Dermis microvascular lymphatic vessel endothelial cell (primary cell): ENCODE measurements around the gene DAGLA. TPM values are rescaled to one million over a fixed set of nuclear protein-coding genes. Genes with fewer than 3 reads are reported as not detected.
A peak's percentile ranks its signal among the peaks of the same experiment; 100 is the strongest.

Experiments used
- DNase-seq, 2 donors: peaks; one replicate each; pipeline versions ENCODE4 v3.0.0 to v3.0.0-alpha.2; 2010; ENCODE audit warnings: low read depth in 2 of 2
- total RNA-seq: library from RNA; depleted of rRNA; stranded (reverse); fragments of >200 nt; gene quantifications from 2 replicates; pipeline ENCODE4 v1.2.1, GENCODE V29; 2014

Gene DAGLA
- total RNA-seq, 1 donor from 2014 or later = 1.7 TPM

DNA sequence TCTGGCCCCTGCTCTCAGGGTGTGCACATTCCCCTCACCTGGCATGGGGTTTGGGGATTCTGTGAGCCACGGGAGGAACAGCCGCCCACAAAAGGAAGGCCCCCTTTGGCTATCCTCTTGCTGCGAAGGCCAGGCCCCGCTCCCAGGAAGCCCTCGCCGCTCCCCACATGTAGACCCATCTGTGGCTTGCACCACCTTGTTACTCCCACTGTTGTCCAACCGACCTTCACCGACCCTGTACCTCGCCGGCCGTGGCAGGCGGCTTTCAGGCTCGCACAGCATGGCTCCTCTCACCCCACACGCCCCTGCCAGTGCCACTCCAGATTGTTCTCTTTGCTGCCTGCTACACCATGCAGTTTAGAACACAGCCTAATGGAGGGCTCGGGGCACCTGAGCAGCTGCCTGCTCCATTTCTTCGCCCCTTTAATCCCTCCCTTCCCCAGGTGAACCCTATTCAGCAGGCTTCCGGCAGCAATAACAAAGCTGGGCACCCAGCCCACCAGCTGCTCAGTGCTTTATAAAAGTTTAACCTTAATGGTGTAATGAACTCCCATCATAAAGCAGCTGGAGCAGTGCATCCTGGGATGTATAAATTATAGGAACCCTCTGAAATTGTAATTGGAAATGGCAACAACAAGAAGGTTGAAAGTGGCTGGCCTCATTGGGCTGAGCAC is 10.7 kb downstream of the DAGLA start:
- DNase-seq = no peak

DNA sequence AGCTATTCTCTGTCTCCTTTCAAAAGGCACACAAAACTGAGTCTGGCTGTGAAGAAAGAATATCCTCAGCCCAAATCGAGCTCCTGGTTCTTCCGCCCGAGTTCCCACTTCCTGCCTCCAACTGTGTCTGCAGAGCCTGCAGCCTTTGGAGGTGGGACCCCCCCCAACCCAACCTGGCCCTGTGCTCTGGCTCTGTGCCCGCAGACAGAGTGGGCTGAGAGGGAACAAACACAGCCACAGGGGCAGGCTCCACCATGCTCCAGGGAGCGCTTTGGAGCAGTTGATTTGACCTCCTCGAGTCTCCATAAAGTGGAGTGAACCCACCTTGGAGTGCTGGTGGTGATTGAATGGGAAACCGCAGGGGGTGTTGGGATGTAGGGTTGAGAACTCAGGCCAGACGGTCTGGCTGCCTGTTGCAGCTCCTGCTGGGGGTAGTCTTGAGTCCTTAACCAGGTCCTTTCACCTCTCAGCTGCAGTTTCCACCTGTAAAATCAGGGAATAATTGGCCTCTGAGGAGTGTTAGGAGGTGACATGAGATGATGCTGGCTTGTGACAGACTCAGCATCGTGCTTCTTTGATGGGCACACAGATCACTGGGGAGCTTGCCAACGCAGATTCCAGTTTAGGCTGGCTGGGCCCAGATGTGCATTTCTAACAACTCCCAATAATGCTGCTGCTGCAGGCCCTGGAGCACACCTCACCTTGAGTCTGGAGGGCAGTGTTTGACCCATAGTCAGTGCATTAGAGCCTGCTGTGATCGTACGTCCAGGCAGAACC is 11.4 kb downstream of the DAGLA start:
- no peak for DNase-seq

DNA sequence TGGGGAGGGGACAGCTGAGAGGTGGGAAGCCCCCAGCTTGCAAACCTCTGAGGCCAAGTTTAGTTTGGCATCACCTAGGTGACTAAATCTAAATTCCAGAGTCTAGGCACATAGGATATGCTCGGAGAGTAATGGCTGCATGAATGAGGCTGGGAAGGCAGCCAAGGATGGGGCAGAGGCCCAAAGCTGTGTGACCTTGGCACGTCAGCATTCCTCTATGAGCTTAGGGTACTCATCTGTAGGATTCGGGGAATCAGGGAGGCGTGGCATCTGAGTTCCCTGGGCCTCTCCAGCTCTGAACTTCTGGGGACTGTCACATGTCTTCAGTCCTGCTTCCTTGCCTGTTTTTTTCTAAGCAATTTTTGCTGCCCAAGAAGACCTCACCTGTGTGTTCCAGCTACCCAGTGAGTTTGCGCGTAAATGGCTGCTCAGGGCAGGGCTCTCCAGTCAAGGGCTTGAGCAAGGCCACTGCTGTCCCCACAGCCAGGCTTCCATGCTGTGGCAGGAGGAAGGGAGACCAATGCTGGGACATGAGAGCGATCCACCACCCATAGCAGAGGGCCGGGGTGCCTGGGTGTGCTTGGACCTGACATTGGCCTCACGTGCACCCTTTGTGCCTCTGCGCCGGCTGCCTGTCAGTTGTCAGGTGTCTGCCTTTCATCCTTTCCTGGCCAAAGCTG is 13.9 kb downstream of the DAGLA start:
- peak in 1 of 2 donors; percentile 30 for DNase-seq

DNA sequence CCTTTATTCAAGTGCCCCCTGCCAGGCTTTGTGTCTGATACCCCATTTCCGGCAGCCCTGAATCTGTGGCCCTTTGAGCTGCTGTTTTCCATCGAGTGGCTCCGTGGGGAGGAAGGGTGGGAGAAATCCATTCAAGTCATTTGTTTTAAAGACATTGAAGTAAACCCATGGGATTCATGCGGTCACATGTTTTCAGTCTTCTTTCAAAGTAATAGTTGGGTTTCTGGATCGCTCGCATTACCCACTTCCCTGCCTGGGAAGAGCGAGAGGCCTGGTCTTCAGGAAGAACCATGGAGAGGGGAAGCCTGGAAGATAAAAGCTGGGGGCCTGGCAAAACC is 14.4 kb downstream of the DAGLA start:
- no peak for DNase-seq

DNA sequence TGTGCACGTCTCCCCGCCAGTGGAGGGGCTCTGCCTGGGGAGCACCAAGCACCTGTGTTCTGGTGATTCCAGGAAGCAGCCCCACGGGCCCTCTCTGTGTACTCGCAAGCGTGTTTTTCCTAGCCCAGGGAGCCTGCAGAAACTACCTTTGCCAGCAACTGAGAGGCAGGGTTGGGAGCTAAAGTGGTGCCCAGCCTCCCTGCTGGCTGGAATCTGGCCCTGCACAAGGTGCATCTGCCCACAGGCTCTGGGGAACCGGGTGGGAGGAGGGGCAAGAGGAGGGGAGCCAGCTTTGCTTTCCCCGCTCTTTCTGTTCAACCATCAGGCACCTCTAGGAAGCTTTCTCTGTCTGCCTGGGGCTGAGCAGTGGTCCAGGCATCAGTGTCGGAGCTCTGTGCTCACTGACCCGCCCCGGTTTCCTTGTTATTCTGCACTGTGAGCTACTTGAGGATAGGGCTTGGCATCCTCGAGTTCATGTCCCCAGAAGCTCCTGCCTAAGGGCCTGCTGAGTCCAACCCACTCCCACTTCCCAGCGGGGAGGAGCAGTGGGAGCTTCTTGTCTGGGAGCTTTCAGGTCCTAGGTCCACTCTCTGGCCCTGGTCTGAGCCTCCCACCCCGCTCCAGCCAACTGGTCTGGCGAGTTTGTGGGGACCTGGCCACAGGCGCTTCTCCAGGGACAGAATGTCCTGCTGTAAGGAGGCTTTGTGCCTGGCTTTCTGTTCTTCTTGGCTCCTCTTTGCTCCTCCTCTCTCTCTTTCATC is 14.9 kb downstream of the DAGLA start:
- no peak for DNase-seq

DNA sequence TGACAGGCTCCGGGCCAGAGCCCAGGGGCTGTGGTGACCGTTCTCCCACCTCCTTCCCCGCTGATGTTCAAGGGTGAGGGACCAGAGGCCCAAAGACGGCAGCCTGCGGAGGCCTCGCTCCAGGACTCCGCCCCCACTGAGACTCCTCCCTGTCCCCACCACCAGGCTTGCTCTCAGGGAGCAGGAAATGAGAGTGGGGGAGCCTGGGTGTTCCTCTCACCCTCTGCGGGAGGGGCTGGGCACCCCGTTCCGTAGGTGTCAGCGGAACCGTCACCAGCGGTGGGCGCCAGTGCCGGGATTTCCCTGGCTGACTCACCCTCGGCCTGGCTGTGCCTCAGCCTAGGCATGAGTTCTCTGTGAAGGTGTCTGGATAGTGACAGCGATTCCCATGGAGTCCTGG is 15.7 kb downstream of the DAGLA start:
- peak; percentile 48 to 86 for DNase-seq

DNA sequence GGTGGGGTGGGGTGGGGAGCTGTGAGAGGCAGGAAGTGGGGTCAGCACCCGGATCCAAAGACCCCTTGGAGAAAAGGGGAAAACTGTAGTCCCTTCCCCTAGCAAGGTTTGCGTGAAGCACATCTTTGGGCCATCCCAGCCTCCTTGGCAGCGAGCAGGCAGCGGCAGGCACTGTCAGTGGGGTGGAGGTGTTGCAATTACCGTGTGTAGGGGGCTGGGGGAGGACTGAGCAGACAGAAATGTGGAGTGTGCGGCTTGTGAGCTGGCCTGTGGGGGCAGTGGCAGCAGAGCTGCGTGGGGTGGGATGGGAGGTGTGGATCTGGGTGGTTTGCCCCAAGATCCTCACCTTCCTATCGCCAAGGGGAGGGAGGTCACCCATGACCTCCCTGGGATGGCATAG is 16.4 kb downstream of the DAGLA start:
- DNase-seq = no peak

DNA sequence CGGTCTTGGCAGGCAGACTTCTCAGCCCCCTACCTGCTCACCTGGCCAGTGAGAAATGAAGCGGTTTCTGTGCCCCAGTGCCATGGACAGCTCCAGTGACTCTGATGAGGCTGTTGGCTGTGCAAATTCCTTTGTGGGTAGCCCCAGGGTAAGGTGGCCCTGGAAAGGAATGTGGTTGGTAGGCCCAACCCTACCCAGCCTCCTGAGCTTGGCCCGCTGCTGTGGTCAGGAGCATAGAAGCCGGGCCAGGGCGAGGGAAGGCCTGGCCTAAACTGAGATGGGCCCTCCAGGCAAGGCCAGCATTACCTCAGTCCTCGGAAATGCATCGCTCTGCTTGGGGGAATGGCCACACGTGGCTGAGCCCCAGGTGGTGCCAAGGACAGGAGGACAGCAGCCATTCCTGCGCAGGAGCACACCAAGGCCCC is 16.9 kb downstream of the DAGLA start:
- DNase-seq = no peak

DNA sequence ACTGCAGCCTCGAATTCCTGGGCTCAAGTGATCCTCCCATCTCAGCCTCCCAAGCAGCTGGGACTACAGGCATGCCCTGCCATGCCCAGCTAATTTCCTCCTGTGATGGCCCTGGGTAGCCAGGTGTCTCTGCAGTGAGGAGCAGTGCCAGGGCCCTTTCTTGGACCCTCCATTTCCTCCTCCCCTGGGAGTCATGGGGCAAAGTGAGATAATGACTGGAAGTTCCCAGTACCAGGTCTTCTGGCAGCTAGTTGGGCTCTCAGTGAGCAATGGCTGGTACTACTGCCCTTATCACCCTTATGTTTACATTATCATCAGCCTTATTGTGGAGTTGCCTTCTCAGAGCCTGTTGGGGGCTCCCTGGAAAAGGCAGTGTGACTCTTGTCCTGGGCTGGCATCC is 17.6 kb downstream of the DAGLA start:
- no peak for DNase-seq

DNA sequence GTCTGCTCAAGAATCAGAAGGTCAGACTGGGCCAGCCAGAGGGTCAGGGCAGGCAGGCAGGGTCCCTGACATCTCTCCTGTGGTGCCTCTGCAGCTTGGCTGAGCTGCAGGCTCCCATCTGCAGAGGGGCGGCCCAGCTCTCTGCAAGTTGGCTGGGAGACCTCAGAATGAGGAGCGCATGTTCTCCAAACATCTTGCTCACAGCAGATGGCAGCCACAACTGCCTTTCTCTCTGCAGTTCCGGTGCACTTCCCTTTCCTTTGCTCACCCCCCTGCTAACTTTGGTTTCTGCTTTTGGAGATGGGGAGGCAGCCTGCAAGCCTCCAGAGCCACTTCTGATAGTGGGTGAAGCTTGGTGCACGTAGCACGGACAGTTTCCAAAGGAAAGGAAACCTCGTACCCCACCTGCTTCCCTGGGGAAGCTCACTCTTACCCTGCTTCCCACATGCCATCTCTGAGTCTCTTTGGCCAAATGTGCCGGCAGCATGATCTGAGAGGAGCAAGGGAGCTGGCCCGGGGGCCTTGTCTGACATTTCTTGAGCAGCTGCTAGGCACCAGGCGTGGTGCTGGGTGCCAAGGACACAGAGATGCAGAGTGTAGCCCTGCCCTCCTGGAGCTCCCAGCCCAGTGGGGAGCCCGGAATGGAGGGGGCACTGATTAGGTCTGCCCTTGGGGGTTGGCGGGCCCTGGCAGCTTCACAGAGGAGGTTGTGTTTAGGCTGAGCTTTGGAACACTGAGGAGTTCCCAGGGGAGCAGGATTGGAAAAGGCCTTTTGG is 18.2 kb downstream of the DAGLA start:
- DNase-seq = no peak

DNA sequence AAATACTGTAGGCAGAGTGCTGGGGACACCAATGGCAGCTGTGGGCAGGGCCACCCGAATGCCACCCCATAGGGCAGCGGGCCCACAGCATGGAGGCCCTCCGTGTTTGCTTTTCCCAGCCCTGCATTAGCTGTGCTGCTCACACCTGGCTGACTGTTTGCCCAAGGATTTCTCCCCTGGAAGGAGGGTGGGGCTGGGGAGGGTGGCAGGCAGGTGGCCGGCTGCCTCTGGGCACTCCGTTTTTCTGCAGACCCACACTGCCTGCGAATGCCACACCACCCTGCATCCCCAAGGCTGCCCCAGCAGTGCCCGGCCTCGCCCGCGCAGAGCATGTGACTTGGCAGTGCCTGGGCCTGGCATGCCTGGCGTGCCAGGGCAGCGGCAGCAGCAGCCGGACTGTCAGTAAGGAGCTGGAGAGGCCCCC is 19.6 kb downstream of the DAGLA start:
- no peak for DNase-seq

DNA sequence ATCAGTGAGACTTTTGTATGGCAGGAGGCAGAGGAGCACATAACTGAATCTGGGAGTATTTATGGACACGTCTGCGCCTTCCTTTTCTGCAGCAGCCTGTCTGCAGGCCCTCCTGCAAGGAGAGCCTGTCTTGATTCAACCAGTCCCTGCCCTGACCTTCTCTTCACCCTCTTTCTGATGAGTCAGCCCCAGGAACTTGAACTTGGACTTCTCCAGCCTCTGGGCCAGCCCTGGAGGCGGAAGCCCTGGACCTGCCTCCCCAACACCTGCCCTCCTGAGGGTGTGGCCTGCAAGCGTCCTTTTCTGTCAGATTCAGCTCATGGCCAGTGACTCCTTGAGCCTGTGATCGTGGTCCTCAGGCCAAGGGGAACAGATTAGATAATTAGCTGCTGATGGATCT is 20.0 kb downstream of the DAGLA start:
- no peak for DNase-seq

DNA sequence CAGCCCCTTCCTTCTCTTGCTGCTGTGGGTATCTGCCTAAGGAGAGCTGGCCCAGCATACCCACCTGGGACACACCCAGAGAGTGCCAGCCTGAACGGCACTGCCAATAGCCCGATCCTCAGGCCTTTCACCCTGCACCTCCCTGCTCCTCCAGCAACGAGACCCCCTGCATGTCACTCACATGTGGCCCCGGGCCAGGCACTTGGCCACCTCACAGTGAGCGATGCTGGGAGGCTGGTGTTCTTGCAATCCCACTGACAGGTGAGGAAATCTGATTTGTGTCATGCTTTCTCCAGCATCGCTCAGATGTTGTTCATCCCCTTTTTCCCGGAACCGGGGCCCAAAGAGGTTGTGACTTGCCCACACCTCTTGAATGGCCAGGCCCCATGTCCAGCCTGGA is 20.5 kb downstream of the DAGLA start:
- no peak for DNase-seq

DNA sequence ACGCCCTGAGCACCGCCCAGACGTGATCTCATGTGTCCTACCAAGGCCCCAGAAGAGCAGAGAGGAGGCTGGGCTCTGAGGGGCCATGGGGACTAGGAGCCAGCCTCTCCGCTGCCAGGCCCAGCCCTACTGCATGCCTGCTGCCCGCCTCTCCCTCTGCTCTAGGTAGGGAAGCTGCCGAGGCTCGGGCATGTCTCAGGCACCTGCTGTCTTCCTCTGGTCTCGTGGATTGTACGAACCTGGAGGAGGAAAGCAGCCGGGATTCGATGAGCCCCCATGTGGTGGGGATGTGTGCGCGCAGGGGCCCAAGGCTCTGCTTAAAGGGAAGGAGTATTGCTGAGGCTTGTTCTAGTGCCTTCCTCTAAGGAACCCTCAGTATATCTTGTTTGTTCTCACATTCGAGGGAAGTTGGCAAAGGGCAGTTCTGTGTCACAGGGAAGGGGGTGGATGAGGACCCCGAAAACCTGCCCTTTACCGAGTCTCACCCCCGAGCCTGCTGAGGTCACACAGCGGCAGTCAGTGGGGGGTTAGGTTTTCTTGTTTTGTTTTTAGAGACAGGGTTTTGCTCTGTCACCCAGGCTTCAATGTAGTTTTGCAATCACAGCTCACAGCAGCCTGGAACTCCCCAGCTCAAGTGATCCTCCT is 21.2 kb downstream of the DAGLA start:
- peak in 1 of 2 donors; percentile 36 for DNase-seq

DNA sequence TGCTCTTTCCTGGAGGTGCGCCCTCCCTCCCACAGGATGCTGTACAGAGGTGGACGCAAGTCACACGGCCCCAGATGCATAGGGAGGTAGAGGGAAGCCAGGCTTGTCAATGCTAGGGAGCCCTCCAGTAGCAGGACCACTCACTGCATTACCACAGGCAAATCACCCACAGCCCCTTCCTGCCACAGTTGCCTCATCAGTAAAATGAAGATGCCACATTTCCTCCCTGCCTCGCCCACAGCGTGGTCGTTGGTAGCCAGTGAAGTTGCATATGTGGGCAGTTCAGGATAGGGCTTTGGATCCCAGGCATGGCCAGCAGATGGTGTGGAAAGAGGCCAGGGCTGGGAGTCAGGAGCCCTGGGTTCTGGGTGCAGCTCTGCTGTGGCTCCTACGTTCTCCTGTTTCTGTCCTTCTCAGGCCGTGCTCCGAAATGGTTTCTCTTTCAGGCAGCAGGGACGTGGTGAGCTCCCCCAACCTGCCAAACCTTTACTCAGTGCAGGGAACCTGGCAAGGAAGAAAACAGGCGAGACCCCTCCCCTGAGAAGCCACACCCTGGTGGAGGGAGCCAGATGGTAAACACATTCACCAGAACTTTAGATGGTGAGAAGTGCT is 22.6 kb downstream of the DAGLA start:
- no peak for DNase-seq

DNA sequence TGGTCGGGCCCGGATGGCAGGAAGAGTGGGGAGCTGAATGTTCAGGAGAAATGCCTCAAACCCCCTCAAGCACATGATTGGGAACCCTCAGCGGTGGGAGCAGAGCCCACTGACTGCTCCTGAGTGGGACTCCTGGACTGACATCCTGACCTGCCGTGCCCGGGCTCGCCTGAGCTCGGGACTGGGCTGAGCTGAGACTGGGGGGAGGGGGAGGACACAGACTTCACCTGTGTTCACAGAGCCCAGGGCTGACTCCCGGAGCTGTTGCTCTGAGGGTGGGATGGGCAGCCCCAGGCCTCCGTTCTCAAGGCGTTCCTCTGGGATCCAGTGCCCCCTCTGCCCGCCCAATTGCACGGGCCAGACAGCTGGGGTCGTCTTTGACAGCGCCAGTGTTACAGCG is 24.6 kb downstream of the DAGLA start:
- no peak for DNase-seq

DNA sequence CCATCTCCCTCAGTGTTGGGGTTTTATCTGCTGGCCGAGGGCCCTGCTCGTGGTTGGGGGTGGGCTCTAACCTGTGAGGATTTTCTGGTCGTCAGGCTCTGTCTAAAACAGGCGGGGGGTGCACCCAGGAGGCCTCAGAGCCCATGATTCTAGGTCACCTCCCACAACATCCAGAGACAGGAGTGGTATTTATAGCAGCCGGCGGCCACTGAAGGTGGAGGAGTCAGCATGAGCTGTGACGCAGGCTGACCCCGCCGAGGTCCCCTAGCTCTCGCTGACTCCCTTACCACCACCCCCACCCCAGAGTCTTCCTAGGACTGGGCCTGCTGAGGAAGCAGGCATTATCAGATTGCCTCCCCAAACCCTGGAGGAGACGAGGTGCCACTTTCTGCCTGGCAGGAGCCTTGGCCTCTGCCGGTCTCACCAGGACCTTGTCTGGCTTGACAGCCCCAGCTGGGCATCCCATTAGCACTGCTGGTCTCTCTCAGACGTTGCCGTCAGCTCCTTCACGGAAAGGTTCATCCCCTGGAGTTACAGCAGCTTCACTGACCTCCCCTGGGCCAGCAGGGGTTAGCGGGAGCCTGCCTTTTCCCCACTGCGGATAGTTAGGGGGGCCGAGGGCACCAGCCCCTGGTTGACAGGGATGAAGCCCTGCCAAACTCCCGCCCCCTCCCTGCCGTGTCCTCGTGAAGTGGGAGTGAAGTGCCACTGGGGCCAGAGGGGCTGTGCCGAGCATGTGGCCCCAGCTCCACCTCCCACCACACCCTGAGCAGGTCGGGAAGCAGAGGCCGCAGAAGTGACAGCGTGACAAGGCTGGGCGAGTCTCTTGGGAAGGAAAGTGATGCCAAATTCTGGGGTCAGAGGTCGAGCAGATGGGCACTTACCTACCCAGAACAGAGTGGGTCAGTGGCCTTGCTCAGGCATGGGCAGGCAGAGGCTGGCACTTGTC is 26.5 kb downstream of the DAGLA start:
- no peak for DNase-seq

DNA sequence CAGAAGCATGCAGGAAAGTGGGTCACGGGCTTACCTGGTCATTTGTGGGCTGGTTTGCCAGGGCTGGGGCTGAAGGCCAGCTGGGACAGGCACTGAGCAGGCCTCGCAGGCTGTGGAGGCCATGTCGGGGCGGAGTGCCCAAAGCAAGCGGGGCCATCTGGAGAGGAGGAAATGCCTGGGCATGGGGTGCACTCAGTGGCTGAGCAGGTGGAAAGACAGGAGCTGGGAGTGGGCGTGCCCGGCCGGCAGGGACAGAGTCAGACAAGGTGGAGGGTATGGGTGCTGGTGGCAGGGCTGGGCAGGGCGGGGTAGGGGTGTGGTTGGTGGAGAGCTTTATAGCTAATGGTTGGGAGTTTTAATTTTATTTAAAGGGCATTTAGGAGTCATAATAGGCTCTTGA is 27.4 kb downstream of the DAGLA start:
- DNase-seq = no peak

DNA sequence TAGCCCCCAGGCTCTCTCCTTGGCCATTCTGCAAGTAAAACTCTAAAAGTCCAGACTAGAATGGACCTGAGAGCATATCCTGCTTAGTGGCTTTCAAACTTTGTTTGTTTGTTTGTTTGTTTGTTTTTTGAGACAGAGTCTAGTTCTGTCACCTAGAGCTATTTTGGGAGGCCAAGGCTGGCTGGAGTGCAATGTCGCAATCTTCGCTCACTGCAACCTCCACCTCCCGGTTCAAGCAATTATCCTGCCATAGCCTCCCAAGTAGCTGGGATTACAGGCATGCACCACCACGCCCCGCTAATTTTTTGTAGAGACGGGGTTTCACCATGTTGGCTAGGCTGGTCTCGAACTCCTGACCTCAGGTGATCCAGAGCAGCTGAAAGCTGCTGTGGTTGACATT is 28.9 kb downstream of the DAGLA start:
- no peak for DNase-seq
